Measurements from ENCODE around the gene FARP2.
"Not testable (repeated sequence)": the region's sequence is repeated elsewhere in the genome, so short reads cannot be mapped to it uniquely, and the experiment has no call there.

Gene FARP2

DNA sequence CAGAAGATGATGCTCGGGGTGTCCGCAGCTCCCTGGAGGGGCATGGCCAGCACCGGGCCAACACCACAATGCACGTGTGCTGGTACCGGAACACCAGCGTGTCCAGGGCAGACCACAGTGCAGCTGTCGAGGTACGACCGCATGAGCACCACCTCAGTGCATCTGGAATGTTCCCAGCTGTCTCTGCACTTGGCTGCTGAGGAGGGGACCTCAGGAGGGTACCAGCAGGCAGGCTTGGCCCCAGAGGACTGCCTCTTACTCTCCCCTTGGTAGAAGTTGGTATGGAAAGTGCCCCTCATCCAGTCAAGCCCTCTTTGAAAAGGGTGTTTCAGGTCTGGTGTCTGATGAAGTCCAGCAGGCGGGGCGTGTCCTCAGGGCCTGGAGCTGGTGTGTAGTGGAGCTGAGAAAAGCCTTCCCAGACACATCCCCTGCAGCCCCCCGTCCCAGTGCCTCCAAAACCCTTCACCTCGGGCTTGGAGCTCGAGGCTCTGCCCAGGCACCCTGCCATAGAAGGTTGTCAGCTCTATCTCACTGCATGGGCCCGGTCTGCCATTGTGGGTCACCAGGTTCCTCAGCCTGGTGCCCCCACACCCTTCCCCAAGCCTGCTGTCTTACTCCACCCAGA lies 135.6 kb downstream of the FARP2 start:
- no peak for DNase-seq

DNA sequence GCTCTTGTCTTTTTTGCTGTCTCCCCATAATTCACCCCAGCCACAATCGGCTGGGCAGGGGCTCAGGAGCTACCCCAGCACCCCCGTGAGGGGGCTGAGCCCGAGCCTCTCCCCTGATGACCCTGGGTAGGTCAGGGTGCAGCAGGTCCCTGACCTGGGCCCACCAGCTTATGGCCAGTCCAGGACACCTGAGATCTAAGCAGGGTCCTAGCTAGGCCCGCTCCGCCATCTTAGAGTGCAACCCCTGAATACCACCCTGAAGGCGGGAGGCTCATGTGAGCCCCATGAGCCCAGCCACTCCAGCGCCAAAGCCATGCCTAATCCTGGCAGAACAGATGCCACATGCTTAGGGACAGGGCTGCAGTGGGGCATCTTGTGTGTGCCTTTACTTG lies 136.1 kb downstream of the FARP2 start:
- no peak for DNase-seq

- no peak for DNase-seq
These were observed 137.0 kb downstream of the FARP2 start for GRCh38 chr2:241493092-241493491.

DNA sequence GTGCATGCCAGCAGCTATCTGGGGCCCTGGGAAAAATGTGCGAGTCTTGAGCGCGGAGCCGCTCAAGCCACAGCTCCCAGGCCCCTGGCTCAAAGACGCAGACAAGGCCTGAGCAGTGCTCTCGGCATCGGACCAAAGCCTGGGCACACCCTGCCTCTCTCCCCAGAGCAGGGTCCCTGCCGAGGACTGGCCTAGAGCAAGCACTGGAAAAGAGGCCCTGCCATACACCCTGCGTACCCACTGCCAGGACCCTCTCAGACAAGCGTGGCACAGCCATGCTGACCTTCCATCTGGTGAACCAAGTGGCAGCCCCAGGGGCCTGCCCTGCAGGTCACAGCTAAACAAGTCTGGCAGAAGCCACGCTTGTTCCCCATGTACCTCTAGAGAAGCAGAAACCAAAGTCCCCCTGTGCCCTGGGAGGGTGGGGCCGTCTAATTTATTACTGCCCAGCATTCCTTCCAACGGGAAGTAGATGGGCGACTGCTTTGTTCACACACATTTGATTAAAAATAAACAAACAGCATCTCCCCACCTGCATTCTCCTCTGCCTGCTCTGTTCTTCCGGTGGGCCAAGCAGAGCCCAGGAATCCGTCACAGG lies 138.3 kb downstream of the FARP2 start:
- DNase-seq = no peak

GRCh38 chr2:241495172-241496002 lies 139.3 kb downstream of the FARP2 start:
- DNase-seq = no peak

- DNase-seq = no peak
These were observed 140.1 kb downstream of the FARP2 start for GRCh38 chr2:241496003-241496707.

GRCh38 chr2:241496904-241497877 lies 141.1 kb downstream of the FARP2 start:
- no peak for DNase-seq

DNA sequence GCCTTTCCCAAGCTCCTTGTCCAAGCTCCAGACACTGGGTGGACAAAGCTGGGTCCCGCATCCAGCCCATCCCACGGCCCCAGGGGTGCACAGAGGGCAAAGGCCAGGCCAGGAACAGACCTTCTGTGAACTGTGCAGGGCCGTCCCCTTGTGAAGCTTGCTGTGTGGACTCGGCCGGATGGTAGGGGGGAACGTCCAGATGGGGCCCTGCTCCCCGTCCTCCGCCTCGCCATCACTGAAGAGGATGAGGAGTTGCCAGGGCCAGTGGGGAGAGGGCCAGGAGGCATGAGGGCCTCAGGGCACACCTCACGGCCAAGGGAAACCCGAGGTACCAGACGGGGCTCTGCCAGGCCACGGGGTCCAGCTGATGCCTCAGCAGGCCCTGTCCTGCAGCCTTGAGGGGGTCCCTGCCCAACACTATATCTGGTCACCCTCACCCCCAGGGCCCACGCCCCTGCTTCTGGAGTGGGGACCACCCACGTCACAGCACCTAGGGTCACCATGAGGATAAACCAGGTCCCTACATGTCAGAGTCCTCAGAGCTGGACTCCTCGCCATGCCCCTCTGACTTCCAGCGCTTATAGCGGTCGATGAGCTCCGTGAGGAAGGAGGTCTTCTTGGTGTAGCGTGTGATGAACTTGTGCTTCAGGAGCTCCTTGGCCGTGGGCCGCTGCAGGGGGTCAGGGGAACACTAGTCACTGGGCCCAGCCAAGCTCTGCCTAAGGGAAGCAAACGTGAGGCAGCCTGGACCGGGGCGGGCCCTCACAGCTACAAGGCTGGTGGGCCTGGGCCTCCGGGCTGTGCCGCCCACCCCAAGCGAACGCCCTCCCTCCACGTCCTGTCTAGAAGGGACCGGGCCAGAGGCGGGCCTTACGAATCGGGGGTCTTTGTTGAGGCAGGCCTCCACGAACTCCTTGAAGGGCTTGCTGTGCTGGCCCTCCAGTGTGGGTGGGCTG lies 142.3 kb downstream of the FARP2 start:
- no peak for DNase-seq

DNA sequence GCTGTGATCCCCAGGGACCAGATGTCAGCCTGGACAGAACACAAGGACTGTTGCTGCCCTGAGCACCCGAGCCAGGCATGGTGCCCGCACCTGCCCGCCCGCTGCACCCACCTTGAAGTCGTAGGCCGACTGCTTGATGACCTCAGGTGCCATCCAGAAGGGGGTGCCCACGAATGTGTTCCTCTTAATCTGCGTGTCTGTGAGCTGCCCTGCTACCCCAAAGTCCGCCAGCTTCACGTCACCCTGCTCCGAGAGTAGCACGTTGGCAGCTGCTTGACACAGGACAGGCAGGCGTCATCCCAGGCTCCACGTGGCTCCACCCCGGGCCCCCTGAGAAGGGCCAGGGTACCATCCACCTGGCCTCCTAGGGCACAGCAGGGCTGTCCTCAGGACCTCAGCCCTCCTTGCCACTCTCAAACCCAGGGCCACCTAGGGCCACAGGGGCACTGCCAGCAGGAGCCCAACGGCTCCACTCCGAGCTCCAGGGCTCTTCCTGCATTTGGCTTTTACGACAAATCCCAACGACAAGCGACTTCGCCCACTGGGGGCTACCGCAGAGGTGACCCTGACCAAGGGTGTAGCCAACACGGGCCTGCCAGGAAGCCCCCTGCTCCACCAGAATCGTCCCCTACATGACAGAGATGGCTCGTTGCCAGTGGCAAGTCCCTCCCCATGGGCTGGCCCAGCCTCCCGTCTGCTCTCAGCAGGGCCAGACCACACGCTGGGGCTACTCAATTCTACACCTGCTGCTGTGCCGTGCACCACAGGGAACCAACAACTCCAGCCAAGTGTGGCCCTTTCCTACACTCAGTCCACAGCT lies 143.3 kb downstream of the FARP2 start:
- no peak for DNase-seq

- DNase-seq = no peak
These were observed 143.9 kb downstream of the FARP2 start for GRCh38 chr2:241500016-241500415.

DNA sequence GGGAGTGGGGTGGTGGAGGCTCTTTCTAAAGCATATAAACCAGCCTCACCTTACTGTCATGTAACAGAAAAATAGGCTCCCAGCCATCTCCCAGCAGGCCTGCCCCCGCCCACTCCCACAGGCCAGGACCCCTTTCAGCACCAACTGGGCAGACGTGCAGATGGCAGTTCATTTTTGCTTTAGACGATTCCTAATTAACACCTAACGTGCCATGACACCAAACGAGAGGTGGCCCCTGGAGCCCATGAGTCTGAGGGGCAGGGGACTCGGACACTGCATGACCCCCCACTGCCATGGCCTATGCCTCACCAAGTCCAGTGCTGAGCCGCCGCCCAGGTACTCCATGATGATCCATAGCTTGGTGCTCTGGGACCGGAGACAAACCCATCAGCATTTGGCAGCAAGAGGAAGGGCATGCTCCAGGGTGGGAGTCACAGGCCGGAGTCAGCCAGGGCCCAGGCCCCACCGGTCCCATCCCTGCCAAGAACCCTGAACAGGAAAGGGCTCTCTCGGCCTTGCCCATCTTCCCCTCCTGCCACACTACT lies 144.4 kb downstream of the FARP2 start:
- DNase-seq = no peak

- no peak for DNase-seq
These were observed 145.0 kb downstream of the FARP2 start for GRCh38 chr2:241501099-241501541.

GRCh38 chr2:241501551-241501950 lies 145.5 kb downstream of the FARP2 start:
- DNase-seq = no peak

DNA sequence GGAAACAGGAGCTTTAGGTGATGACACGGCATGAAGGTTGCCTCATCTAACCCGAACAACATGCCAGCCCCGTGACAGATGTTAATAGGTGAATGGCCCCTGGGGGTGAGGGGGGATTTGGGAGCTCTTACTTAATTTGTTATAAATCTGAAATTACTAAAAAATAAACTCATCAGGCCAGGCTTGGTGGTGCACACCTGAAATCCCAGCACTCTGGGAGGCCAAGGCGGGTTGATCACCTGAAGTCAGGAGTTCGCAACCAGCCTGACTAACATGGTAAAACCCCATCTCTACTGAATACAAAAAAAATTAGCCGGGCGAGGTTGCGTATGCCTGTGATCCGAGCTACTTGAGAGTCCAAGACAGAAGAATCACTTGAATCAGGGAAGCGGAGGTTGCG lies 146.2 kb downstream of the FARP2 start:
- no peak for DNase-seq

GRCh38 chr2:241503776-241504392 lies 147.8 kb downstream of the FARP2 start:
- no peak for DNase-seq

DNA sequence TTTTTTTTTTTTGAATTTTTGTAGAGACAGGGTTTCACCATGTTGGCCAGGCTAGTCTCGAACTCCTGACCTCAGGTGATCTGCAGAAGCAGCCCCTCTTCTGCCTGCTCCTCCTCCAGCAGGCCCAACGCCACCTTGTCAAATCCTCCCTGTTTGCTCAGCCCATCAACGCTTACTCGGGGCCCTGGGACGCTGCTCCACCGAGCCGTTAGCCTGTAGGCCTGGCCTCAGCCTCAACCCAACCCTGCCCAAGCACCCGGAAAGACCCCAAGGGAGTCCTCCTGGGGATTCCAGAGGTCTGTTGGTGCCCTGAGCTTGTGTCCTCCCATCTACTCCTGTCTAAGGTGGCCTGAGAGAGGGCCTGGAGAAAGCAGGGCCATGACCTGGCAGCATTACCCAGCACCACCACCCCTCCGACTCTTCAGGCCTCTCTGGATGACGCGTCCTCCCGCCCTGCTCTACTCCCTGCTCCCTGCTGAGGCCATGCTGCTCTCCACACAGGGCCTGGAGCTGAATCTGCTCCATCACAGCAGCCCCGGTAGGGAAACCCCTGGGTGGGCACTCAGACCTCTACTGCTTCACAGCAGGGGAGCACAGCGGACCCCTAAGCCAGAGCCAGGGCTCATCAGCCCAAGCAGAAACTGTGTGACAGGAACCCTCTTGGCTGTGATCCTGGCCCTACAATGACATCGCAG lies 149.1 kb downstream of the FARP2 start:
- DNase-seq = no peak

- DNase-seq = no peak
These were observed 149.7 kb downstream of the FARP2 start for GRCh38 chr2:241505781-241506201.

DNA sequence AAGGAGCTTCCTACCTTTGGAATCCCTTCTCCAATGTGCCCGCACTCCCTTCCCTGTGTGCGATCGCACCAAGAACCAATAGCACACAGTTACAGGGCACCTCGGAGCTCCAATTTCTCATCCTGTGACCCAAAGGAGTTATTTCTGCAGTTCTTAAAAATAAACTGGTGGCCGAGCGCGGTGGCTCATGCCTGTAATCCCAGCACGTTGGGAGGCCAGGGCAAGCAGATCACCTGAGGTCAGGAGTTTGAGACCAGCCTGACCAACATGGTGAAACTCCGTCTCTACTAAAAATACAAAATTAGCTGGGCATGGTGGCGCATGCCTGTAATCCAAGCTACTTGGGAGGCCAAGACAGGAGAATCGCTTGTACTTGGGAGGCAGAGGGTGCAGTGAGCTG lies 150.2 kb downstream of the FARP2 start:
- not testable (repeated sequence) for DNase-seq

Measured in kidney glomerular epithelial cell (primary cell).